HG03565 (cell line): ENCODE data around the gene NMNAT3.
A peak's percentile ranks its signal among the peaks of the same experiment; 100 is the strongest.

Experiments used
- ATAC-seq: cut with Tn5 transposase; IDR thresholded peaks from one replicate; pipeline ENCODE4 v1.9.1; 2021; ENCODE audit warnings: mild to moderate bottlenecking, moderate library complexity; ENCODE audit not compliant: unreplicated experiment

Gene NMNAT3

DNA sequence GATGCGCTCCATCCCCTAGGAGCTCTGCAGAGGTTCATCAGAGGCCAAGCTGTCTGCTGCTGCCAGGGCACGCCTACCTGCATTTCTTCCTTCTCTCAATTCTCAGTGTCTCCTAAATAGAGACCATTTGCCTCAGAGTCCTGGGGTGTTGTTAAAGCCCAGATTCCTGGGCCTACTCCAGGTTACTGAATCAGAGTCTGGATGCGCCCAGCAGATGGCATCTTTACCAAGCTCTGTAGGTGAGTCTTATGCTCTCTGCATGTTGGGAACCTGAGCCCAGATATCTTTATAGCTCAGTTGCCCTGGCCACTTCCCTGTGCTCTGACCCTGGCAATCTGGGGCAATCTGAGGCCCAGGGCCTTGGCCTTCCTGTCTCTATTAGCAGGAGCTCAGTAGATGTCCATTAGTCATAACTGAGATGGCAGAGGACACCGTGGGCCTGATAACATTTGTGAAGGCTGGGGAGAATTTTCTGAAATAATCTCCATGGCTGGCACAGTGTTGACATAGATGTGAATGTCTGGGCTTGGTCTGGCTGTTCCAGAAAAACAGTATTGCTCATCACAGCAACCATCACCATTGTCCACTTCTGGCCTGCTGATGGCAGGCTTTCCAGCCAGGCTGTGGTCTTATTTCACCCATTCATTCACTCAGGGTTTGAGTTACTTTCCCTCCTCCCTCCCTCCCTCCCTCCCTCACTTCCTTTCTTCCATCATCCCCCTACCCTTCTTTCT is 125.0 kb downstream of the NMNAT3 start:
- ATAC-seq = no peak

DNA sequence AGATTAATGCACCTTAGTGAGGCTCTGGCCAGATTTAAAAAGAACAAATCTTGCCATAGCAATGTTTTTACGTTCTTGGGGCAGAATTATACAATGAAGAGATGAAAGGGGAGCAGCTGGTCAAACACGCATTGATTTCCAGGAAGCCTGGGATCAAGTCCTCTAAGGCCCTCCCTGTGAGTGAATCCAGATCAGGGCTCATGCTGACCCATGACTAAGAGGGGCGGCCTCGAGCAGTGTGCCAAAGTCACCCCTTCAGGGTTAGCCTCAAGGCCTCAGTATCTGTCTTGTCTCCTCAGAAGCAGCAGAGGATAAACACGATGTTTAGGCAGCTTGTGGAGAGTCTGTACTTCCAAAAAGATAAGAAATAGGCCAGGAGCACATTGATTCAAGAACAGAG is 129.0 kb downstream of the NMNAT3 start:
- no peak for ATAC-seq

DNA sequence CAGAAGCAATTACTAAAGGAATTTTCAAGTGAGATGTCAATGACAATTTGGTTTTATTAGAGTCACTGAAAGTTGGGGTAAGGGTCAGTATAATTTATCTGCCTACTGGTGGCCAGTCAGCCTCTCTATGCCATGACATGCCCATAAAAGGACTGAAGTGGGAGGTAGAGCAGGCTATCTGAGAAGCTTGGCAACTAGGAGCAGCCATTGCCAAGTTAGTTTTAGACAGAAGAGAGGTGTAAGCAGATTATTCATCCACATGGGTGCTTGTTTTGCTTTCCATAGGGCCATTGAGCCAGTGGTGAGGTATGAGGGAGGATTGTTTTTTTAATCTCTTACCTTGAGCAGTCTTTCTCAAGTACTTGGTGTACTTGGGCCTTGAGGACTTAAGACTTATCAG is 130.1 kb downstream of the NMNAT3 start:
- ATAC-seq = no peak

DNA sequence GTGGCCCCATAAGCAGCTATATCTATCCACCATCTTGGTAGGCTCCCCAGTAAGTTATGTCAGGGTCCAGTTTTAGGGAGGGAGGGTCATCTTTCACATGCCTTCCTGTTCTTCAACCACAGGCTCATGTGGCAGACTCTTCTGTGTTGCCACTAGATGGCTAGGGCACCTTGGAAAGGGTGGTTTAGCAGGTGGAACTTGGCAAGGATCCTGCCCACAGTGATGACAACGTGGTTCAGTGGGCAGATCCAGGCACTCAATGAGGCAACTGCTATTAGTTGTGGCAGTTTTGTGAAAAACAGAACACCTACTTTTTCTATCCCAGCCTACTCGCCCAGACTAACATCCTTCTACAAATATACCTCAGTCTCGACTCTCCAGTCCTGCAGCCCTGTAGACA is 131.0 kb downstream of the NMNAT3 start:
- ATAC-seq = no peak

DNA sequence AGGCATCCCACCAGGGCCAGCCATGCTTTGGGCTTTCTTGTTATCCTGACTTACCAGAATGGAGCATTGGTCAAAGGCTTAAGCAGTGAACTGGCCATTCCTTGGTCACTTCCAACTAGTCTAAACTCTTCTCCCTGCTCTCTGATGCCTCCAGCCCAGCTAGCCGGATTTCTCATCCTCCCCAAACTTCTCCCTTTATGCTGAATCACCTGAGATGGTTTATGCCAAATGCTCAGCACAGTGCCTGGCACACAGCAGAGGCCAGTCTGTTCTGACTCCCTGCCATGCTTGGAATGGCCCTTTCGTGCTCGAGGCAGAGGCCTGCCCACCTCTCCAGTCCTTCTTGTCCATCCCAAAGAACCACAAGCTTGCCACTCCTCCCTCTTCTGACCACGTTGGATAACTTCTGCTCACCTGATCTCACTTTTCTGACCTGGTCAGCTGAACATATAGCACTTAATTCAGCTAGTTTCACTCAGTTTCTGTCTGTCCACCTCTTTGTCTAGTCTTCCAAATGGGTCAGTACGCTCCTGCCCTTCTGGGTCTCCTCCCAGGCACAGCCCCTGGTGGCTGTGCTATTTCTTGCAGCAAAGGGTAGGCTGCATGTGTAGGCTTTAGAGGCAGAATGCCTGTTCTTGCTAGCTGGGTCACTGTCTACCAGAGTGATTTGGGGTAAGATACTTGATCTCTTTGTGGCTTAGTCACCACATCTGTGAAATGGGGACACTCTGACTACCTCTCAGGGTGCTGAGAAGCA is 136.1 kb downstream of the NMNAT3 start:
- no peak for ATAC-seq

DNA sequence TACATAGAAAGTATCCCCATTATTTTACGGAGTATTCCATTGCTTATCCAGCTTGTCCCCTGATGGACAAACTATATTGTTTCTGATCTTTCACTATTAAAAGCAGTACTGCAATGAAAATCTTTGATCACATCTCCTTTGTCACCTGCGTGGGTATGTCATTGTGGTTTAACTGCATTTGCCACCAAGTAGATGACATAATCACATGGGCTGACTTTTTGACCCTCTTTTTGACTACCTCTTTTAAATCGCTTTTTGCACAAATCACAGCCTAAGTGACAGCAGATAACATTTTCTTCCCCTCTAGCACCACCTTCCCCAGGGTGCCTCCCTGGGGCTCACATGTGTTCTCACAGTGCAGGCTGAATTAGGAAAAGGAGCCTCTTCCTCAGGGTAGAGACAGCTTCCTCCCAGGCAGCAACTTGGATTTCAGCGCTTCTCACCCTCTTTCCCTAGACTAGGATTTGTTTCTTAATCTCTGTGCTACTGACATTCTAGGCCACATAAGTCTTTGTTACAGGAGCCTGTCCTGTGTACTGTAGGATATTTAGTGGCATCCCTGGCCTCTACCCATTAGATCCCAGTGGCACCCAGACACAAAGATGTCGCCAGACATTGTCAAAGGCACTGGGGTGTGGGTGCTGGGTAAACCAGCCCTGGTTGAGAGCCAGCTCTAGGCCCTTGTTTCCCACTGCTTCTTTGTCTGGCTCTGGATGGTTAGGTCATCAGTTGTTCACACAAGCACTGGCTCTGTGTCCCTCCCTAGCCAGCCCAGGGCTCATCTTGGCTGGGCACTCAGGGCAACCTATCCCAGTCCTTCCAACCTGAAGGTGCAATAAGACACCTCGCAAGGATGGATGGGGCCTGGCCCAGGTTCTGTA is 136.9 kb downstream of the NMNAT3 start:
- ATAC-seq = no peak

DNA sequence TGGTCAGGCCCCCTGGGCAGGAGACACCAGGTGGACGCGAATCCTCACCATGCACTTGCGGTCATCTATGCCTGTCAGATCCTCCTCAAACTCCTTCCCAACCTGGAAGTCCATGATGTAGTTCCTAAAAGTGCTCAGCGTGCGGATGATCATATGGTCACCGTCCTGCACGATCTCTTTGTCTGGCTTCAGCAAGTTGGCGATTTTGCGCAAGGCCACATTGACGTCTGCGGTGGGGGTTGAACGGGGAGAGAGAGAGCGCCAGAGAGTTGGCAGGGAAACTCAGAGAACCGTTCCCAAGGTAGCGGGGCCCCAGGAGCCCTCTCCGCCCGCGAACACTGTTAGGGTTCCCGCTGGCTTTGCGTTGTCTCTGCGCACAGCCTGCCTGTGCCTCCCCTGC is 139.0 kb downstream of the NMNAT3 start:
- no peak for ATAC-seq

DNA sequence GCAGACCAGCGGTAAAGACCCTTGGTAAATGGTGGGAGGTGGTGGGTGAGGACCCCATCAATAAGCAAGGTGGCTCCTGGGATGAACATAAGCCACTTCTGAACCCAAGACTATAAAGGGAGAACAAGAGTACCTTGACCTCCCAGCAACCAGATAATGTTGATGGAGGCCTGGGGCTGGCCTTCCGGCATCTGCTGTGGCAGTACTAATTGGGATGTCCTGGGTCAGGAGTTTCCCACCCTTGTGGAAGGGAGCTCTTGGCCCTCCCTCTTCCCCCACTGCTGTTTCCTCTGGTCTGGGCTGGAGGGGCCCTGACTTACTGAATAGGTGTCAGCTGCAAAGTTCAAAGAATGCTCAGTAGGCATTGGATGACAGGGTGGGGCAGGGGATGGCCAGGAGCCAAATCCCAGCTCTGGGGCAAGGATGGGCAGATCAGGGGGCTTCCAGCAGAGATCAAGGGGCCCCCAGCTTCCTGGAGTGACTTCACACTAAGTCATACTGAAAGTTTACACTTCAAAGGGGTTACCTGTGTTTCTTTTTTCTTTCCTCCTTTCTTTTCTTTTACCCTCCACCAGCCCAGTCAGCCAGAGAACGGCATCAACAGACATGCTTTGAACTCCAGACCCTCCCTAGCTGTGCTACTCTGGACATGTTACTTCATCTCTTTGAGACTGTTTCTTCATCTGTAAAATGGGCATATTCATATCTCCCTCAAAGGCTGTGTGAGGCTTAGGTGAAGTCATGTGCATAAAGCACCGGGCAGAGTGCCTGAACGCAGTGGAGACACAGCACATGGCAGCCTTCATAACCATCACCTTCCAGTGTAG is 139.8 kb downstream of the NMNAT3 start:
- no peak for ATAC-seq

DNA sequence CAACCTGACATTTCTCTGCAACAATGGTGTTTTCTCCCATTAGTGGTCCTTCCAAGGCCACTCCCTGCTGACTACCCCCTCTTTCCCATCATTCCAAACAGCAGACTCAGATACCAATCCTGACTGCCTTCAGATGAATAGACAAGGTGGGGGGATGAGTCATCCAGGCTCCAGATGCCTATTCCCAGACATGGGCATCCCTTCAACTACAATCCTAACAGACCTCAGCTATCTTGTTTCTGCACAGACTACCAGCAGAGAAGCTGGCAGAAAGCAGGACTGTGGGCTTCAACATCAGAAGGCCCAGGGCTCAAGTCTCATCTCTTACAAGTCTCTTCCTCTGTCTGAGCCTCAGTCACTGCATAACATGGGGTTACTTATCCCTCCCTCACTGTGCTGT is 140.4 kb downstream of the NMNAT3 start:
- no peak for ATAC-seq

DNA sequence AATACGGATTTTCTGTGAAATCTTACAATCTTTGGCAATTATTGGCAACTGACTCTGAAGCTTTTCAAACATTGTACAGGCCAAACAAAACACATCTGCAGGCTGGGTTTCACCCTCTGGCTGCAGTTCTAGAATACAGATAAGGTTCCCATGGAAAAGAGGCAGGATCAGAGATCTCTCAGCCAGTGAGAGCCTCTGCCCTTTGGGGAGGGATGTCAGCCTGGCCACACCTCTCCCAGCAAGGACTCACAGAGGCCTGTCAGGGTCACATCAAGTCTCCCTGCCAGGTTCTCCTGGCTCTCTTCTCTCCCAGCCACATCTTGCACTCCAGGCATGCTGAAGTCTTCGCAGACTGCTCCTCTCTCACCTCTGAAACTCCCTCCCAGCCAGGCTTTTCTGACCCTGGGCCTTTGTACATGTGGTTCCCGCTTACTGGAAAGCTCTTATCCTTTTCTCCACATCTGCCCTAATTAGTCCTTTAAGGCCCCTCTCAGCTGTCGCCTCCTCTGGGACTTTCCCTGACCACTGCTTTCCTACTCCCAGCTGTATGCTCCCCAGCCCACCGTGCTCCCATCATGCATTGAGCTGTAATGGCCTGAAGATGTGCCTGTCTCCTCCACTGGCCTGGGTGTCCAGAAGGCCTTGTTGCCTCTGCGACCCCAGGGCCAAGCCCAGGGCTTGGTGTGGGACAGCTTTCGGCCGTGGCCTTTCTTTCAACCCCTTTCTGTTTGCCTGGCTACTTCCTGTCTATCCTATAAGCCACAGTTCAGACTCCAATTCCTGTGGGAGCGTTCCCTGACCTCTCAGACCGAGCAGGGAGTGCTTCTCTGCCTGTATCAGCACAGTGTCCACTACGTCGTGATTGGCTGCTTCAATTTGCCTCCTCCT is 142.5 kb downstream of the NMNAT3 start:
- ATAC-seq = no peak

DNA sequence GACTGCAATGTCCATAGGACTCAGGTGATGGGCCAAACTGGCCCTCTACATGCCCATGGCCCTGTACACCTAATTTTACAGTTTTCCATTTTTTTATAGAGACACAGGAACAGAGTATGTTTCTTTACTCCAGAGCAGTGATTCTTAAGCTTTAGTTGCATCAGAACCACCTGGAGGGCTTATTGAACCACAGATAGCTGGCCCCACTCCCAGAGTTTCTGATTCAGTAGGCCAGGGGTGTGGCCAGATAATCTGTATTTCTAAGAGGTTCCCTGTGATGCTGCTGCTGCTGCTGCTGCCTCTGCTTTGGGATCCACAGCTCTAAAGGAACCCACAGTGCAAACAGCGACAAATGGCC is 143.3 kb downstream of the NMNAT3 start:
- peak; percentile 43 for ATAC-seq

DNA sequence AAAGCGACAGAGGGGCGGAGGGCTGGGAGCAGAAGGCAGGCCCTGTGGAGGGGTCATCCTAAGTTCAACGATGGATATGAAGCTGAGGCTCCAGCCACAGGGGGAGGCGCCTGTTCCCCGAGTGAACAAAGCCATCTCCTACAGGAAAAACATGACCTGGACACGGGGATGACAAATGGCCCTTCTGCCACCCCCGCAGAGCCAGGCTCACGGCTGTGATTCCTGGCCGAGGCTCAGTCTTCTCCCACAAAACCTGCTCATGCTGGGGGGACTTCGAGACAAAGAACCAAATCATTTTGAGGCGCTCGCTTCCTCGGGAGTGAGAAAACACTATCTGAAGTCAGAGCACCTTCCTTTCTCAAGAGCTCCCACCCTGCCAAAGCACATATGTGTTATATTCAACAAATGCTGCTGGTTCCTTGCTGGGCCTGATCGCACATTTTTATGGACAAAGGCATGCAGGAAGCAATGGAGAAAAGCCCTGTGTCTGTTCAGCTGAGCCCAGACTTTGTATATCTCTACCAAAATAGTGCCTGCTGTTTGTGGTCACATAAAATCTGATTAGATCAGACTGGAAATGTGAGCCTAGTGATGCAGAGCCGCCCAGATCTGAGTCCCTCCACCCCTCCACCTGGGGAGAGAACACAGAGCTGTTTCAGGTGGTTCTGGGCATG is 143.9 kb downstream of the NMNAT3 start:
- ATAC-seq = peak; percentile 33

DNA sequence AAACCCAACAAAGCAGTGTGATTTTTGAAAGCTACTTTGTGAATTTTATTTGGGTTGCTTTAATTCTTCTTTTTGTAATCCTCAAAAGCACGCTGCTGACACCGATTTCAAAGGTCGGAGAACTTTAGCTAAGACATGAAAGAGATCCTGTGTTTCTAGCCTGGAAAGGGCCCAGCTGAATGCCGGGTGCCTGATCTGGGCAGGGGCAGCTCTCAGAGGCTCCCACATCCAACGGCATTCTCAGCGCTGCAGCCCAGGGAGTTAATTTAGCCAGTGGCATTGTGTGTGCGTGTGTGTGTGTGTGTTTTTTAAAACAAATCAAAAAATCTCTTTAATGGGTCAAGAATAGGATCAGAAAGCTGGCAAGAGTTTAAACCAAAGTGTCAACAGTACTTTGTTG is 144.8 kb downstream of the NMNAT3 start:
- ATAC-seq = no peak

DNA sequence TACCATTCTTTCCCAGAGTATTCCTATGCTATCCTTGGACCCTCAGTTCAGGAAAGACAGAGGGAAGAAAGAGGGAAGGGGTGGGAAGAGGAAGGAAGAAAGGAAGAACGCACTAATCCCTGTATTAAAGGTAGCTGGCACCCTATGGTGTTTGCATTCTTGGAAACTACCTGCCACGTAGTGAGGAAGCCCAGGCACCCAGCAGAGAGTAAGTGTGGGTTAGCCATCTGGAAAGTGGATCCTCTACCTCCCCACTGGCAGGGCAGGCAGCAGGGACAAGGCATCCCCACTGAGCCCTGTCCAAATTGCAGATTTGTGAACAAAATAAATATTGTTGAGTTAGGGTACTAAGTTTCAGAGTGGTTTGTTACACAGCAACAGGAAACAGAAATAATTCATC is 147.1 kb downstream of the NMNAT3 start:
- ATAC-seq = no peak

DNA sequence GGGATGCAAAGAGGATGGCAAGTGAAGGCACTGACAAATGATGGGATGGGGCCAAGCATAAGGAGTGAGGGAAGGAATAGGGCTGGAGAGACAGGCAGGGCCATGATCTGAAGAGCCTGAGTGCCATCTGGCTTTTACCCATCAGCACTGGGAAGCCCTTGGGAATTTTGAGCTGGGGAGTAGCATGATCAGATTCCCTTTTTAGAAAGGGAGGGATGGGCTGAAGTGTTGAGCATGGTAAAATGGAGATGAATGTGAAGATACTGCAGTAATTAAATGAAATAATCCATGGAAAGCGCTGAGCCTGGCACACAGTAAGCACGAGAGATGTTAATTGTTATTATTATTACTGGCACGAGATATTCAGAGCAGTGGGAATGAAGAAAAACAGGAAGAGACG is 148.1 kb downstream of the NMNAT3 start:
- ATAC-seq = no peak

DNA sequence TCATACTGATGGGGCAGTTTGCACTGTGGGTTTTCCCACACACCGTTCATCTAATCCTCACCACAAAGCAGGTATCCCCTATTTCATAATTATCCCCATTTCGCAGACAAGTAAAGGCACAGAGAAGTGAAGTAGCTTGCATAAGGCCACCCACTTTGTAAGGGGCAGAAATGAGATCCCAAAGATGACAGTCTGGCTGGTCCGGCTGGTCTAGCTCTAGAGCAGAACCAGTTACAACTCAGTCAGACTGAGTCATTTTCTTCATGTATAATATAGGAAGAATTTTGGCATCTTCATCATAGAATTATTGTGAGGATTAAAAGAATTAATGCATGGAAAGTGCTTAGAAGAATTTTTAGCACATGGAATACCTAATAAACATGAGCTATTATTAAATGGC is 148.8 kb downstream of the NMNAT3 start:
- no peak for ATAC-seq

DNA sequence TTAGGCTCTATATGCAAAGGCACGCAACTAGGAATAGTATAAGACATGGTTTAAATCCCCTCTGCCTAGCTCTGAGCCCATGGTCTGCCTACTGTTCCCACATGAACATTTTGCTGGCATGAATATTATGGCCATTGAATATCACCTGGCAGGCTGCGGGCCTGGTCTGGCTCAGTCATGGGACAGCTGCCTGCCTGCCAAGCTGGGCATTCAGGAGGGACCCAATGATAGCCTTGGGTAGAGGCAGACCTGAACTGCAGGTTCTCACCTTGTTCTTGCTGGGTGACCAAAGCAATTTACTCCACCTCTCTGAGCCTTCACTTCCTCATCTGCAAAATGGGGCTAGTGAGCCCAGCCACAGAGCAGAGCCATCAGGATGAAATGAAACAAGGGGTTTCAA is 149.5 kb downstream of the NMNAT3 start:
- ATAC-seq = no peak

DNA sequence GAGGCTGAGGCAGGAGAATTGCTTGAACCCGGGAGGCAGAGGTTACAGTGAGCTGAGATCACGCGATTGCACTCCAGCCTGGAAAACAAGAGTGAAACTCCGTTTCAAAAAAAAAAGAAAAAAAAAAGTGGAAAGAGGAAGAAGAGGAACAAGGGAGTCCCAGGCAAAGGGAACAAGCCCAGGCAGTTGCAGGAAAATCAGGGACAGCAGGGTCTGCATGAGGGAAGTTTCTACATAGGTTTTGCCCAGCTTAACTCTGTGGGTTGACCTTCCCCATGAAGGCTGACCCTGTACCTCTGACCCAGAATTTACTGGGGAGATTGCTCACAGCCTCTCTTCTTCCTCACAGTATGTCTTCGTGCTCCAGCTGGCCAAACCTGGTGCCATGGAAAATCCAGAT is 150.5 kb downstream of the NMNAT3 start:
- ATAC-seq = no peak

DNA sequence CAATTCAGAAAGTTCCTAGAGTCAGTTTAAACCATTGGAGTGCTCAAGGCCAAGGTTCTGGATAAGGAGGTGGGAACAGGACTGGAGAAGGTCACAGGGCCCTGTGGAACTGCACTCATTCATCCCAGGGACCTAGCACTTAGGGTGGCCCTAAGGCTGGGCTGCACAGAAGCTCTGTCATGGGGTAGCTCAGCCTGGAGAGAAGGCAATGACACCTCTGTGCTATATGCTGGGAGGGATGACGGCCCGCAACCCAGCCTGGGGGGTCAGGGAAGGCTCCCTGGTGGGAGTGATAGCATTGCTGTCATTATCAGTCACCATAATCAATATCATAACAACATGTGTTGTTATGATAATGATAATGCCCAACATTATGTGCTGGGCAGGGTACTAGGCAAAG is 151.6 kb downstream of the NMNAT3 start:
- ATAC-seq = no peak
